ELR (cell line): ENCODE data around the gene RNF144A.

Source experiments
- DNase-seq: peaks from one replicate; pipeline ENCODE4 v3.0.0-alpha.2; 2015; ENCODE audit warnings: low read depth

RNF144A gene

DNA sequence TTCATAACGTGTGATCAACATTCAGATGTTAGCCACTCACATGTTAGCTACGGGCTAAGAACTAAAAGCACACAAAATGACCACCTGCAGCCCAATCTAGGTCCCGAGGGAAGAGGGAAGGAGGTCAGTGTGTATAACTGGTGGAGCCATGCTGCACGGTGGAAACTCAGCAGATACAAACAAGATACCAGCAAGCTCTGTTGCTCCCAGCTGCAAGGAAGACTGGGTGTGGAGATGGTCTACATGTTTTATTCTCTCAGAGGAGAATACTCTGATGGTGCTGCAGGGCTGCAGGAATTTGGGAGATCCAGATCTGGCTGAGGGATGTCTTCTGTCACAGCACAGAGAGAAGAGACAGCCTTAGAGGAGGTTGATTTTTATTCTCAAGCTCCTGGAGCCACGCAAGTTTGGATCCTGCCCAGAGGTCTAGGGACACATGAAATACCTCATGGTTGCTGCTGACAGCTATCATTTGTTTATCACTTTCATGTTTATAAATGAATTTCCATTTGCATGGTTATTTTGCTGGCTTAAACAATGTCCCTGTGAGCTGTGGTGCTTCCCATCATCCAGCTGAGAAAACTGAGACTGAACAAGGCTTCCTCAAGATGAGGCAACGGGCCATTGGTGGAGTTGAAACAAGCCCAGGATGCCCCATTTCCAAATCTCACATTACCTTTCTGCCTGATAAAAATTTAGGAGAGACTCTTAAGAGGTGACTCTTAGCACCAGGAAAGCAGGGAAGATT lies 30.9 kb downstream of the RNF144A start:
- DNase-seq: no peak

DNA sequence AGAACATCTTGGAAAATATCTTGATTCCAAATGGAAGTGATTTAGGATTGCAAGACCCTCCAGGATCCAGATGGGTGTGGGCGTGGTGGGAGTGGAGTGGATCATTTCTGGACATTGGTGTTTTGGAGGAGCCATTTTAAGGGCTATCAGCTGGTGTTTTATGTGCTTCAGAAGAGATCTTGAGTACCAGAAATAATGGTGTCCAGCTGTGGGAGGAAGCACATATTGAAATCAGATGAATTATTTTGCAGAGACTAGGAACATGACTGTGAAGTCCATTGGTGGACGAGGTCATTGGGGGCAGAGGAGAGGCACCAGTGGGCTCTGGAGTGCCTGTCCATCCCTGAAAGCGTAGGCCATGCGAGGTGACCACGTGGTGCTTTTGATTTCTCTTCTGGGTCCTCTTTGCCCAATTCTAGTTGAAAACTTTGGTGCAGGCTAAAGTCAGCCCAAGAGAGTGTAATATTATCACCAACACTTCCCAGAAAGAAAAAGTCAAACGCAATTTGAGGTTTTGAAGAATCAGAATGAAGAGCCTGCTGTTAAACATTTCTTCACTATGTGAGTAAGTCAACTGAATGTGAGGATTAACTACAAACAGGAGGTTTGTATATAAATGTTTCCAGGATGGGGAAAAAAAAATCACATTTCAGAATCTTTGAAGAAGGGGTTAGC lies 31.6 kb downstream of the RNF144A start:
- DNase-seq: no peak

GRCh38 chr2:6951046-6951445 lies 33.8 kb downstream of the RNF144A start:
- no peak for DNase-seq

DNA sequence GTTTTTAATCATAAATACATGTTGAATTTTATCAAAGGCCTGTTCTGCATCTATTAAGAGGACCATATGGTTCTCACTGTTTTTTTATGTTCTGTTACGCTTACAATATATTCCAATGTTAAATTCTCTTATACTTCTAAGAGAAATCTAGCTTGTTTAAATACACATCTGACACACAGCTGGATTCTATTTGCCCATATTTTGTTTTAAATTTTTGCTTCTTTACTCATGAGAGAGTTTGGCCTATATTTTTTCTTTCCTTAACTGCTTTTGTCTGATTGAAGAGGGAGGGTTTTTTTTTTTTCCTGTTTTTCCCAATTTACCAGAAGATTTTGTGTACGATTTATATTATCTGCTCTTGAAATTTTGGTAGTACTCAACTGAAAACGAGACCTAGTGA lies 34.9 kb downstream of the RNF144A start:
- no peak for DNase-seq

- no peak for DNase-seq
Measured at GRCh38 chr2:6954586-6954985, 37.4 kb downstream of the RNF144A start.

DNA sequence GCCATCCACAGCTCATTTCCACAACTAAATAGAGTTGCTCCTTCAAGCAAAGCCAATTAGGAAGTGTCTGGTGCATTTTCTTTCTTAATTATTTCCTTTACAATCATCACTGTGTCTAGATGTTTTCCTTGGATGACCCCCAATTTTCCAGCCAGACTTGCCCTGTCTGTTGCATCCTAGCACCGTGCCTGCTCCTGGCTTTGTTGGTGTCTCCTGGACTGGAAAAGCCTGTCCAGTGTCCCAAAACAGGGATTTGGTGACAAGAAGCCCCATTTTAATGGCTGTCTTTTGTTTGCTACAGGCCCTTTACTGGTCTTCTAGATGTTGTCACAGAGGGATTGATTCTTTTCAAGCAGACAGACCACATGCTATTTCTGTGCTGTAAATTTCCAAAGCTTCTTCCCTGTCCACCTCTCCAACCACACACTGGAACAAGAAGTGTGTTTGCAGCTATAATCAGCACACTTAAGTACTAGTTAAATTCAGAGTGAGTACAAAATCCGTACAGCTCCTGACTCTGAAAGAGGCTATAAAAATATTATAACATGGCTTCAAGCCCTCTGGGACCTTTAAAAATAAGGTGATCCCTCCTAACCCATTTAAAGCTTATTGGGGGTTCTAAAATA lies 38.4 kb downstream of the RNF144A start:
- no peak for DNase-seq

DNA sequence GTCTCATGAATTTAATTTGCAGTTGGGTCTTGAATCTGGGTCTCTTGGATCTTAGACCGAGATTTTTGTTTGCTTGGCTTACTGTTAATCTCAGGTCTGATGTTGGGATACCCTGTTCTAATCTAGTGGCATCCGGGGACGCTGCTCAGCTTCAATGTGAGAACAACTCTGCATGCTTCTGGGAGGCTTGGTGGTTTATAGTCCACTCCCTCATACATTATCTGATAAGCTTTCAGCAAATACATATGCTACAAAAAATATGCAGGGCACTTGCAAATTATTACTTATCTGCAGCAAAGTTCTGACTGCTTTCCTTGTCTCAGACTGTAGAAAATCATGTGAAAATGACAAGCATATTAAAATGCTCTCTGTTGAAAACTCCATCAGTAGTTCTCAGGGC lies 39.4 kb downstream of the RNF144A start:
- no peak for DNase-seq

GRCh38 chr2:6957031-6957714 lies 40.0 kb downstream of the RNF144A start:
- no peak for DNase-seq

DNA sequence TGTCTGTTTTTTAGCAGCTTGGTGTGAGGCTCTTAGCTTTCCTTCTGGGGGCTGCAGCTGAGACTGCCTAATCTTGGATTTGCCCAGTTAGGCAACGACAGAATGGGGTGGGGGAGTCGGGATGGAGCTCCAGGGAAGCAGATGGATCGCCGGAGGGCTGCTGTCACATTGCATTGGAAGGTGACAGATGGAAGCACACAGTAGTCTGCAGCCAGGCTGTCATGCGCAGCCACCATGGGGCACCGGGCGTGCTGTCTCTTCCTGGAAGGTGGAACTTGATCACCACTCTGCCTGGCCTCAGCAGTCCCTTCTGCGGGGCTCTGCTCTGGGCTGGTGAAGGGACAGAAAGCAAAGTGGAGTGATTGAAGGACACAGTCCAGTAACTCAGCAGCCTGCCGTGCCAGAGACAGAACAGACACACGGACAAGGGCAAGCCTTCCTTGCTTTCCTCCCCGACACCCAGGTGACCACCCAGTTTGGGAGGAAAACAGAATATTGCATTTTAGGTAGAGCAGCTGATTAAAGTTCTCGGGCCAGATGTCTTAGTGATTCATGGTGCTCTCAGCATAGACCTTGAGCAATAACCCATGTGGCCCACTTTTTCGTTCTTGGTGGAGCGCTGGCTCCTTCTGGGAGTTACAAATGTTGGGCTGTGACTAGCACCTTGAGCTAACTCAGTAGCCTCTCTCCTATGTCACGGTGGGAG lies 40.9 kb downstream of the RNF144A start:
- no peak for DNase-seq

DNA sequence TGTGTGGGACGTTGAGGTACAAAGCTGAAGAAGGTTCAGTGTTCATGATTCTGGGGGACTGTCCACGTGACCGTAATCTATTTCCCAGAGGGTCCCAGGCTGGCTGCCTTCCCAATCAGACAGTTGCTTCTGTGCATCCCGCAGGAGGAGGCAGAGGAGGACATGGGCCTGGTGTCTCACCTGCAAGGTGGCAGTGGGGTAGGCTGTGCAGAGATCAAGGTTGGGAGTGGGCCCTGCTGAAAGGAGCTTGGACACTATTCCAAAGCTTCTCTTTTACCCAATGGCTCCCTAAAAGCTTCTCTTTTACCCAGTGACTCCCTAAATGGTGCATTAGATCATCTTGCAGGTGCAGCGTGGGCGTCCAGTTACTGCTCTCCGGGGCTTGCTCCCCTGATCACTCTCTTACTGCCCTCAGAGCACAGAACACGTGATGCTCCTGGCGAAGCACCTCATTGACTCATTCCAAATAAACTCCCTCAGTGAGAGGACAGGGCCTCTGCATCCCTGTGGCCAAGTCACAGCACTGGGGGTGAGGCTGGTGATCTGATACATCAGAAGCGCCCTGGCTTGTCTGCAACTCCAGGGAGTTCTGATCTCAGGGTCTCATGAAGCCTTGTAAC lies 41.5 kb downstream of the RNF144A start:
- DNase-seq: no peak

GRCh38 chr2:6959751-6960150 lies 42.5 kb downstream of the RNF144A start:
- DNase-seq: no peak

DNA sequence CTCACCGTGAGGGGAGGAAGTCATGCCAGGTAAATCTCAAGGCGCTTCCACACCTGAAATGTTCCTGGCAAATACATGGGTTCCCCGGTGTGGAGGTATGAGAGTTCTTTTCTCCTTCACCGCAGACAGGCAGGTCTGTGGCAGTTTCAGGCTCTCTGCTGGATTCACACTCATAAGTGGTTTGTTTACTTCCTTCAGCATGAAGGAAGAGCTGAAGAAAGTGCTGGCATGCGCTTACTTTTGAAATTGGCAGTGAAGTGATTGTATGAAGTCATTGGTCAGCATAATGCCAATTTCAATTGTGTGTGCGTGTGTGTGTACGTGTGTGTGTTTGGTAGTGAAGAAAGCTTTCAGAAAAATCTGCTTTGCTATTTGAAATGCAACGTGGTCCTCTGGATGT lies 43.4 kb downstream of the RNF144A start:
- DNase-seq: no peak

DNA sequence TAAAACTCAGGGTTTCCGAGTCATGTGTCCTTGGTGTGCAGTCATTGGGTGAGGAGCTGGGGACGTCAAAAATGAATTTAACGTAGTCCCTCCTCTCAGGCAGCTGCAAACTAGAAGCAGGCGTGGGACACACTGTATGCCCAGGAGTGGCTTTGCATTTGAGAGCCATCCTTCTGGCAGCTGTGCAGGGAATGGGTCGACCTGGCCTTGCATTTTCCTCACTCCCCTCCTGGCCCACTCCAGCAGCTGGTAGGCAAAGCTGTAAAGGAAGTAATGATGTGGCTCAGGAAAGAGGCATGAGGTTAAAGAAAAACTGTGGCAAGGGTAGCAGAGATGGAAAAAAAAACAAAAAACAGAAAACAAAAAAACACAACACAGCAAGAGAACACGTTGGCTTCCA lies 46.5 kb downstream of the RNF144A start:
- no peak for DNase-seq

GRCh38 chr2:6965071-6965795 lies 48.0 kb downstream of the RNF144A start:
- no peak for DNase-seq

GRCh38 chr2:6966446-6966940 lies 49.3 kb downstream of the RNF144A start:
- no peak for DNase-seq

- DNase-seq: no peak
Measured at GRCh38 chr2:6967301-6967700, 50.1 kb downstream of the RNF144A start.

GRCh38 chr2:6968319-6969100 lies 51.3 kb downstream of the RNF144A start:
- no peak for DNase-seq

- no peak for DNase-seq
Measured at GRCh38 chr2:6970551-6970950, 53.3 kb downstream of the RNF144A start.

- no peak for DNase-seq
Measured at GRCh38 chr2:6970976-6971480, 53.8 kb downstream of the RNF144A start.

DNA sequence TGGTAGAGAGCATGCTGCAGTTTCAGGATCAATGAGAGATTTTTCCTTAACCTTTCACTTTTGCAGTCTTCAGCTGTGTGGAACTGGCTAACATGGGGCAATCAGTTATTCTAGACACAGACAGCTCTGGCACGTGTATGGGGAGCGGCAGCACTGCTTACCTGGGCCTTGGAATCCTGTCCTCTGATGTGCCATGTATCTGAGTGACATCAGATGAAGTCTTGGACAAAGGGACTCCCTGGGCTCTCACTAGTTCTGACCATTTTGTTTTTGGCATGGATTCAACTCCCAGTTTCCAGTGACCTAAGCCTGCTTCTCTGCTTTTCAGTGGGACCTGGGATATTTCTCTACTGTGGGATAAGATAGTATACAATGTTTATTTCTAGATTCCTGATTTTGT lies 54.3 kb downstream of the RNF144A start:
- DNase-seq: no peak
